BJ (cell line): ENCODE results near the gene STK33. TPM values are rescaled to one million over a fixed set of nuclear protein-coding genes. Genes with fewer than 3 reads are reported as not detected.

Experiments used
- CTCF ChIA-PET: fragments of 350-600 bp; formaldehyde crosslinking; extraction: SDS; loops from one replicate; lab custom pipeline; 2021; ENCODE audit warnings: antibody characterized with exemption, inconsistent platforms; lab: Yijun Ruan, JAX
- POLR2A ChIA-PET: fragments of 300-600 bp; sonication (Branson Sonifier 250); formaldehyde crosslinking; extraction: SDS; loops from one replicate; lab custom pipeline; 2021; ENCODE audit warnings: antibody characterized with exemption; lab: Charles Lee
- DNase-seq: peaks from one replicate; pipeline ENCODE4 v3.0.0-alpha.2; 2011; ENCODE audit warnings: low read depth
- H3K27me3 ChIP-seq: 2 replicates; pipeline ENCODE4 v1.6.0; 2011; ENCODE audit warnings: low read length; ENCODE audit not compliant: control insufficient read depth, insufficient read depth
- H3K36me3 ChIP-seq: 2 replicates; pipeline ENCODE4 v1.5.1; 2011; ENCODE audit warnings: low read length; ENCODE audit not compliant: control insufficient read depth, insufficient read depth
- H3K4me3 ChIP-seq: 2 replicates; pipeline ENCODE4 v1.5.1; 2011; ENCODE audit warnings: low read depth, mild to moderate bottlenecking, control low read depth, low read length
- CTCF ChIP-seq: IDR thresholded peaks from 2 replicates; pipeline ENCODE4 v1.5.1; 2011; ENCODE audit warnings: low read depth, mild to moderate bottlenecking, control low read depth, inconsistent platforms, low read length, moderate library complexity; ENCODE audit not compliant: insufficient read depth
- polyA plus RNA-seq: library from polyadenylated mRNA; depleted of rRNA; stranded (reverse); fragments of >200 nt; gene quantifications from 2 replicates; pipeline ENCODE4 v1.2.3, GENCODE V29; 2011

STK33 gene
- polyA plus RNA-seq, 1 experiment: 3.0 TPM

- Histone ChIP-seq H3K4me3 (no peak overlapping the region), H3K27me3 (0 out of 2 replicates have a peak, but pooled peaks cover 3% of the 10 kb centered on the region), H3K36me3 (no peaks in the 10 kb centered on the region)
- DNase-seq: no peak
- no peak for TF ChIP-seq CTCF
- POLR2A ChIA-PET: no interaction called here
- CTCF ChIA-PET: interaction anchor here (1.3 kb wide), 1 partner anchor 365 kb away, joined by 3 read pairs; no protein-coding TSS in a partner anchor
Observed at GRCh38 chr11:8558436-8558835, 35.6 kb downstream of the STK33 start.

- no peaks in the 10 kb centered on the region for H3K36me3 ChIP-seq
- no peak for TF ChIP-seq CTCF
- ChIA-PET CTCF (no interaction called here), POLR2A (no interaction called here)
- DNase-seq: no peak
- peaks cover 2% of the 10 kb centered on the region; the same call in 1 of the 2 replicates for H3K27me3 ChIP-seq
- no peak overlapping the region for H3K4me3 ChIP-seq
Observed at GRCh38 chr11:8545698-8546366, 48.2 kb downstream of the STK33 start.

- TF ChIP-seq CTCF: no peak
Observed at GRCh38 chr11:8544807-8545206, 49.2 kb downstream of the STK33 start.

GRCh38 chr11:8543278-8543677 lies 50.8 kb downstream of the STK33 start:
- TF ChIP-seq CTCF: no peak
- CTCF ChIA-PET: interaction anchor here (1.9 kb wide), 1 partner anchor 9 kb away, joined by 4 read pairs; no protein-coding TSS in a partner anchor

More at GRCh38 chr11:8544807-8545206, 49.2 kb downstream of the STK33 start:
- no peak for DNase-seq
- ChIA-PET CTCF (no interaction called here), POLR2A (no interaction called here)
- H3K4me3 ChIP-seq: no peak overlapping the region
- H3K36me3 ChIP-seq: no peaks in the 10 kb centered on the region
- H3K27me3 ChIP-seq: peaks cover 2% of the 10 kb centered on the region; the same call in 1 of the 2 replicates

GRCh38 chr11:8541448-8541847 lies 52.6 kb downstream of the STK33 start:
- POLR2A ChIA-PET: no interaction called here
- no peak for TF ChIP-seq CTCF
- CTCF ChIA-PET: interaction anchor here (1.9 kb wide), 1 partner anchor 11 kb away, joined by 4 read pairs; no protein-coding TSS in a partner anchor
- Histone ChIP-seq H3K4me3 (no peak overlapping the region), H3K36me3 (no peaks in the 10 kb centered on the region), H3K27me3 (peaks cover 2% of the 10 kb centered on the region)
- DNase-seq: no peak

More at GRCh38 chr11:8543278-8543677, 50.8 kb downstream of the STK33 start:
- Histone ChIP-seq H3K27me3 (peaks cover 2% of the 10 kb centered on the region), H3K36me3 (no peaks in the 10 kb centered on the region), H3K4me3 (no peak overlapping the region)
- POLR2A ChIA-PET: no interaction called here
- no peak for DNase-seq
